Endothelial cell (in vitro differentiated cells): Measurements from ENCODE around the gene ECHS1. TPM values are rescaled to one million over a fixed set of nuclear protein-coding genes. Genes with fewer than 3 reads are reported as not detected.

Experiments
- DNase-seq: peaks from one replicate; pipeline ENCODE4 v3.0.0; 2021; ENCODE audit warnings: low spot score
- H3K27ac Mint-ChIP-seq: one replicate; pipeline ENCODE4 v1.8.0; 2021; ENCODE audit warnings: mixed read lengths, inconsistent platforms; ENCODE audit not compliant: unreplicated experiment
- H3K27me3 Mint-ChIP-seq: one replicate; pipeline ENCODE4 v1.8.0; 2021; ENCODE audit warnings: mild to moderate bottlenecking, moderate library complexity, mixed read lengths, inconsistent platforms; ENCODE audit not compliant: unreplicated experiment
- H3K36me3 Mint-ChIP-seq: one replicate; pipeline ENCODE4 v1.8.0; 2021; ENCODE audit warnings: mild to moderate bottlenecking, low read depth, mixed read lengths, inconsistent platforms; ENCODE audit not compliant: unreplicated experiment
- H3K4me1 Mint-ChIP-seq: one replicate; pipeline ENCODE4 v1.8.0; 2021; ENCODE audit warnings: mild to moderate bottlenecking, mixed read lengths, inconsistent platforms; ENCODE audit not compliant: unreplicated experiment
- H3K4me3 Mint-ChIP-seq: one replicate; pipeline ENCODE4 v1.8.0; 2021; ENCODE audit warnings: mild to moderate bottlenecking, mixed read lengths, inconsistent platforms; ENCODE audit not compliant: unreplicated experiment
- H3K9me3 Mint-ChIP-seq: one replicate; pipeline ENCODE4 v1.8.0; 2021; ENCODE audit warnings: mixed read lengths, inconsistent platforms; ENCODE audit not compliant: unreplicated experiment
- total RNA-seq: library from RNA; stranded (reverse); fragmentation: NEBNext Ultra II Directional; extraction: Animal tissue kit (Norgen Biotek cat#: 25700); gene quantifications from one replicate; pipeline ENCODE4 v1.2.1, GENCODE V29; 2021; ENCODE audit not compliant: unreplicated experiment
- TF ChIP-seq, protein P1 (sequence below): fragments of 200-600 bp; sonication (generic); IDR thresholded peaks from one replicate; pipeline ENCODE4 v1.5.0; 2021; ENCODE audit warnings: antibody characterized with exemption; ENCODE audit not compliant: unreplicated experiment

ECHS1 gene
- total RNA-seq, 1 donor from 2014 or later, result 69.6 TPM

DNA sequence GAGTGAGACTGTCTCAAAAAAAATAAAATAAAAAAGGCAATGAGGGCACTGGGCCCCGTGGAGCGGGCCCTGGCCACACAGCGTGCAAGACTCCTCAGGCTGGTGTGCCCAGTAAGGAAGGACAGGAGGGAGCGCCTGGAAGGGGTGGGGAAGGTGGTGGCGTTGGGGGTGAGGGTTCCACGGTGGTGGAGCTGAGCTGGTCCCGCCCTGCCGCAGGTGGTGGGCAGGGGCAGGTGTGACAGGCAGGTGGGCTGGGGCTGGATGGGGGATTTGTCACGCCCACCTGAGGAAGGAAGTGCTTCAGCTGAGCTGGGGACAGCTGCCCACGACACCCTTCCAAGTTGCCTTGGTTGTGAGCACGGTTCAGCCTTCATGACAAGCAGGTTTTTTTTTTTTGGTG lies 26.7 kb downstream of the ECHS1 start:
- Mint-ChIP-seq H3K27ac (no peak overlapping the region), H3K36me3 (no peaks in the 10 kb centered on the region), H3K4me1 (no peaks in the 10 kb centered on the region), H3K4me3 (no peak overlapping the region), H3K27me3 (peaks cover 2% of the 10 kb centered on the region), H3K9me3 (no peaks in the 10 kb centered on the region)
- no peak for DNase-seq
- TF ChIP-seq, protein P1, sequence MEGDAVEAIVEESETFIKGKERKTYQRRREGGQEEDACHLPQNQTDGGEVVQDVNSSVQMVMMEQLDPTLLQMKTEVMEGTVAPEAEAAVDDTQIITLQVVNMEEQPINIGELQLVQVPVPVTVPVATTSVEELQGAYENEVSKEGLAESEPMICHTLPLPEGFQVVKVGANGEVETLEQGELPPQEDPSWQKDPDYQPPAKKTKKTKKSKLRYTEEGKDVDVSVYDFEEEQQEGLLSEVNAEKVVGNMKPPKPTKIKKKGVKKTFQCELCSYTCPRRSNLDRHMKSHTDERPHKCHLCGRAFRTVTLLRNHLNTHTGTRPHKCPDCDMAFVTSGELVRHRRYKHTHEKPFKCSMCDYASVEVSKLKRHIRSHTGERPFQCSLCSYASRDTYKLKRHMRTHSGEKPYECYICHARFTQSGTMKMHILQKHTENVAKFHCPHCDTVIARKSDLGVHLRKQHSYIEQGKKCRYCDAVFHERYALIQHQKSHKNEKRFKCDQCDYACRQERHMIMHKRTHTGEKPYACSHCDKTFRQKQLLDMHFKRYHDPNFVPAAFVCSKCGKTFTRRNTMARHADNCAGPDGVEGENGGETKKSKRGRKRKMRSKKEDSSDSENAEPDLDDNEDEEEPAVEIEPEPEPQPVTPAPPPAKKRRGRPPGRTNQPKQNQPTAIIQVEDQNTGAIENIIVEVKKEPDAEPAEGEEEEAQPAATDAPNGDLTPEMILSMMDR, result no peak

DNA sequence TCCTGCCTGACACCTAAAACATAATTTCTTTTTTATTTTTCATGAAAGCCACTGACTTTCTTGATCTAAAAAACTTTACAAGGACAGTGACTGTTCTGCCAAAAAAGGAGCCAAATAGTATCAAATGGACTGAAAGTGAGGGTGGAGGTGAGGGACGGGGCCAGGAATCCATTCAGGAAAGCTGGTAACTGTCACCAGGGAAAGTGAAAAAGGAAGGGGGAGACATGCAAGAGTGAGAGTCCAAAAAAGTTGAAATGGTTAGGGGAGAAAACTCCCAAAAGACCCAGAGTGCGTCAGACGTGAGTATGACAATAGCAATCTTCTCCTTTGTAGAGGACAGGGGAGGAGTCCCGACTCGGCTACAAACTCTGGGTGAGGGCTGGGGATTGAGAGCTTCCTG lies 28.9 kb downstream of the ECHS1 start:
- Mint-ChIP-seq H3K27me3 (peaks cover 4% of the 10 kb centered on the region), H3K36me3 (no peaks in the 10 kb centered on the region), H3K4me3 (no peak overlapping the region), H3K9me3 (no peaks in the 10 kb centered on the region), H3K4me1 (no peaks in the 10 kb centered on the region), H3K27ac (no peak overlapping the region)
- TF ChIP-seq, protein P1, result no peak
- no peak for DNase-seq

DNA sequence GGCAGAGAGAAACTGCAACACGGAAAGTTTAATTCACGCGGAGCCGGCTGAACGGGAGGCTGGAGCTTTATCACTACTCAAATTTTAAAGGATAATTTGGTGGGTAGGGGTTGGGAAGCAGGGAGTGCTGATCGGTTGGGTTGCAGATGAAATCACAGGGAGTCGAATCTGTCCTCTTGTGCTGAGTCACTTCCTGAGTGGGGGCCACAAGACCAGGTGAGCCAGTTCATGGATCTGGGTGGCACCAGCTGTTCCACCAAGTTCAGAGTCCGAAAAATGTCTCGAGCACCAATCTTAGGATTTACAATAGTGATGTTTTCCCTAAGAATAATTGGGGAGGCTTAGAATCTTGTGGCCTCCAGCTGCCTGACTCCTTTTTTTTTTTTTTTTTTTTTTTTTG lies 29.6 kb downstream of the ECHS1 start:
- H3K4me3 Mint-ChIP-seq, result no peak overlapping the region
- no peak overlapping the region for H3K27ac Mint-ChIP-seq
- no peaks in the 10 kb centered on the region for H3K4me1 Mint-ChIP-seq

DNA sequence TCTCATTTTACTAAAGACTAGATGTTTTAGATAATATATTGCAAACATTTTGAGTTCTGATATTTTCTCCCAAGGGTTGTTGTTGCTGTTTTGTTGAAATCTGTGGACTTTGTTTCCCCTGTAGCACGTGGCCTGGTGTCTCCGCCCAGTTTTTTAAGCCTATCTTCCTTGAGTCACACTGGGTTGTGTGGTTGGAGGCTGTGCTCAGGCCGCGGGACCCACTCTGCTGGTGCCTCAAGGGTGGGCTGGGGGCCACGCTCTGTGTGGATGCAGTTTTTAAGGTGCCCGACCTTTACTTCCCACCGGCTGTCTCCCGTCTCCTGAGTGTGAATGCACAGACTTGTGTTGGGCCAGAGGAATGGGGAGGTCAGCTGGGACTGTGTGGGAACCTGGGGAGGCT lies 30.2 kb downstream of the ECHS1 start:
- Mint-ChIP-seq H3K4me3 (no peak overlapping the region), H3K36me3 (no peaks in the 10 kb centered on the region), H3K27me3 (peaks cover 4% of the 10 kb centered on the region), H3K4me1 (no peaks in the 10 kb centered on the region), H3K9me3 (no peaks in the 10 kb centered on the region), H3K27ac (no peak overlapping the region)
- DNase-seq, result no peak
- TF ChIP-seq, protein P1, result no peak

More for the DNA sequence above, 29.6 kb downstream of the ECHS1 start:
- no peak for DNase-seq
- TF ChIP-seq, protein P1, result no peak
- H3K9me3 Mint-ChIP-seq, result no peaks in the 10 kb centered on the region
- H3K36me3 Mint-ChIP-seq, result no peaks in the 10 kb centered on the region
- peaks cover 4% of the 10 kb centered on the region for H3K27me3 Mint-ChIP-seq

DNA sequence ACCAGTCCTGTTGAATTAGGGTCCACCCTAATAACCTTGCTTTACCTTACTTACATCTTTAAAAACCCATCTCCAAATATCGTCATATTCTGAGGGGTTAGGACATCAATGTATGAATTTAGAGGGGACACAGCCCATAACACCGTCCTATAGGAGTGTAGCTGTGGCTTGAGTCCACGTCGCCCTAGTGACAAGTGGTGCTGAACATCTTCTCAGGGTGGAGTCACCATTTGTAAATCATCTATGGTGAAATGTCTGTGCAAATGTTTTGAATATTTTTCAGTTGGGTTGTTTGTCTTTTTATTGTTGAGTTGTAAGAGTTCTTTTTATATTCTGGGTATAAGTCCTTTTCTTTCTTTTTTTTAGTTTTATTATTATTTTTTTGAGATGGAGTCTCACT lies 31.2 kb downstream of the ECHS1 start:
- no peak overlapping the region for H3K27ac Mint-ChIP-seq
- H3K4me1 Mint-ChIP-seq, result no peaks in the 10 kb centered on the region
- no peak overlapping the region for H3K4me3 Mint-ChIP-seq
- H3K36me3 Mint-ChIP-seq, result no peaks in the 10 kb centered on the region
- H3K9me3 Mint-ChIP-seq, result no peaks in the 10 kb centered on the region
- DNase-seq, result no peak
- peaks cover 4% of the 10 kb centered on the region for H3K27me3 Mint-ChIP-seq
- TF ChIP-seq, protein P1, result no peak
